SU-DHL-6 (cell line): Measurements from ENCODE around the gene FOXD1.

Experiments used
- EZH2phosphoT487 ChIP-seq: fragments of 200-600 bp; sonication (generic), shearing (Covaris generic); conservative IDR thresholded peaks from 2 replicates; pipeline ENCODE4 v1.6.1; 2018; ENCODE audit warnings: mild to moderate bottlenecking, antibody characterized with exemption, low read length, moderate library complexity, mixed read lengths
- TF ChIP-seq, protein P1 (sequence below): fragments of 200-600 bp; sonication (generic); IDR thresholded peaks from one replicate; pipeline ENCODE4 v1.5.1; 2017; ENCODE audit warnings: antibody characterized with exemption, mild to moderate bottlenecking, low read length, moderate library complexity; ENCODE audit not compliant: insufficient read depth, poor library complexity, severe bottlenecking

DNA sequence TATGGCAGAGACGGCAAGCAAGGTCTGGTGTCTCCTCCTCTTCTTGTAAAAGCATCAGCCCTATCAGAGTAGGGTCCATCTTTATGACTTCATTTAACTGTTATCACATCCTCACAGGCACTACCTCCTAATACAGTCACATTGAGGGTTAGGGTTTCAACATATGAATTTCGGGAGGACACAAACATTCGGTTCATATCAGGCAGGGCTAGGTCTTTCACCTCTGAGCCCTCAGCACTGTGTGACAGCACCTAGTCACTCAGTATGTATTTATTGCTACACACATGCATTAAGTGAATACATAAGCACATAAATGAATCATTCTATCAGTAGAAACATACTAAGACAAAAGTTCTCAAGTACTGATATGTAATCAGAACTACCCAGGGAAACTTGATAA, 40.2 kb upstream of the FOXD1 start:
- TF ChIP-seq, protein P1, sequence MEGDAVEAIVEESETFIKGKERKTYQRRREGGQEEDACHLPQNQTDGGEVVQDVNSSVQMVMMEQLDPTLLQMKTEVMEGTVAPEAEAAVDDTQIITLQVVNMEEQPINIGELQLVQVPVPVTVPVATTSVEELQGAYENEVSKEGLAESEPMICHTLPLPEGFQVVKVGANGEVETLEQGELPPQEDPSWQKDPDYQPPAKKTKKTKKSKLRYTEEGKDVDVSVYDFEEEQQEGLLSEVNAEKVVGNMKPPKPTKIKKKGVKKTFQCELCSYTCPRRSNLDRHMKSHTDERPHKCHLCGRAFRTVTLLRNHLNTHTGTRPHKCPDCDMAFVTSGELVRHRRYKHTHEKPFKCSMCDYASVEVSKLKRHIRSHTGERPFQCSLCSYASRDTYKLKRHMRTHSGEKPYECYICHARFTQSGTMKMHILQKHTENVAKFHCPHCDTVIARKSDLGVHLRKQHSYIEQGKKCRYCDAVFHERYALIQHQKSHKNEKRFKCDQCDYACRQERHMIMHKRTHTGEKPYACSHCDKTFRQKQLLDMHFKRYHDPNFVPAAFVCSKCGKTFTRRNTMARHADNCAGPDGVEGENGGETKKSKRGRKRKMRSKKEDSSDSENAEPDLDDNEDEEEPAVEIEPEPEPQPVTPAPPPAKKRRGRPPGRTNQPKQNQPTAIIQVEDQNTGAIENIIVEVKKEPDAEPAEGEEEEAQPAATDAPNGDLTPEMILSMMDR, result no peak
- no peak for TF ChIP-seq EZH2phosphoT487
